GM23338 (cell line): Measurements from ENCODE around the gene MAST2. TPM values are rescaled to one million over a fixed set of nuclear protein-coding genes. Genes with fewer than 3 reads are reported as not detected.

ENCODE experiments used
- ATAC-seq: fragments of 200-7000 bp; cut with Tn5 transposase; 3 replicates; pipeline ENCODE4 v1.9.1; 2020
- DNase-seq: peaks from one replicate; pipeline ENCODE4 v3.0.0-alpha.2; 2015; ENCODE audit warnings: low spot score
- H2AFZ ChIP-seq: fragments of 200-600 bp; sonication (generic); 2 replicates; pipeline ENCODE4 v1.8.0; 2016; ENCODE audit warnings: antibody characterized with exemption, mild to moderate bottlenecking, moderate library complexity
- H3F3A ChIP-seq: fragments of 200-600 bp; sonication (generic); replicated peaks from 2 replicates; pipeline ENCODE4 v1.8.0; 2017; ENCODE audit warnings: antibody characterized with exemption, mixed run types, low read depth
- H3K27ac ChIP-seq: fragments of 200-600 bp; sonication (generic); 2 replicates; pipeline ENCODE4 v1.6.1; 2016; ENCODE audit warnings: low read depth
- H3K27me3 ChIP-seq: fragments of 200-600 bp; sonication (generic); 2 replicates; pipeline ENCODE4 v1.8.0; 2016; ENCODE audit warnings: mild to moderate bottlenecking, mixed run types, moderate library complexity; ENCODE audit not compliant: insufficient read depth
- H3K36me3 ChIP-seq: fragments of 200-600 bp; sonication (generic); 2 replicates; pipeline ENCODE4 v1.8.0; 2016; ENCODE audit warnings: mild to moderate bottlenecking; ENCODE audit not compliant: insufficient read depth
- H3K4me1 ChIP-seq: fragments of 200-600 bp; sonication (generic); 2 replicates; pipeline ENCODE4 v1.8.0; 2016; ENCODE audit warnings: mild to moderate bottlenecking, moderate library complexity; ENCODE audit not compliant: insufficient read depth
- H3K4me2 ChIP-seq: fragments of 200-600 bp; sonication (generic); 2 replicates; pipeline ENCODE4 v1.7.1; 2017; ENCODE audit warnings: mixed run types
- H3K4me3 ChIP-seq: fragments of 200-600 bp; sonication (generic); 2 replicates; pipeline ENCODE4 v1.6.1; 2016; ENCODE audit warnings: mixed run types
- H3K79me2 ChIP-seq: fragments of 200-600 bp; sonication (generic); replicated peaks from 2 replicates; pipeline ENCODE4 v1.8.0; 2017; ENCODE audit warnings: mild to moderate bottlenecking; ENCODE audit not compliant: insufficient read depth
- H3K9me2 ChIP-seq: fragments of 200-600 bp; sonication (generic); 2 replicates; pipeline ENCODE4 v1.8.0; 2017; ENCODE audit not compliant: insufficient read depth
- H4K20me1 ChIP-seq: fragments of 200-600 bp; sonication (generic); replicated peaks from 2 replicates; pipeline ENCODE4 v1.8.0; 2017; ENCODE audit warnings: mild to moderate bottlenecking; ENCODE audit not compliant: insufficient read depth
- H3K27ac Mint-ChIP-seq: 2 replicates; pipeline ENCODE4 v1.8.0; 2020; ENCODE audit warnings: inconsistent platforms, mild to moderate bottlenecking, moderate library complexity, mixed read lengths
- H3K27me3 Mint-ChIP-seq: 3 replicates; pipeline ENCODE4 v1.8.0; 2022; ENCODE audit warnings: low read depth, mild to moderate bottlenecking, moderate library complexity, mixed read lengths, inconsistent platforms; ENCODE audit not compliant: insufficient read depth, poor library complexity
- H3K36me3 Mint-ChIP-seq: 3 replicates; pipeline ENCODE4 v1.8.0; 2021; ENCODE audit warnings: low read depth, mild to moderate bottlenecking, inconsistent platforms, moderate library complexity, mixed read lengths
- H3K4me1 Mint-ChIP-seq: 3 replicates; pipeline ENCODE4 v1.8.0; 2020; ENCODE audit warnings: mild to moderate bottlenecking, inconsistent platforms, mixed read lengths
- H3K4me3 Mint-ChIP-seq: 3 replicates; pipeline ENCODE4 v1.8.0; 2021; ENCODE audit warnings: moderate library complexity, mild to moderate bottlenecking, inconsistent platforms, mixed read lengths
- H3K9me3 Mint-ChIP-seq: 3 replicates; pipeline ENCODE4 v1.8.0; 2020; ENCODE audit warnings: moderate library complexity, mild to moderate bottlenecking, inconsistent platforms, mixed read lengths
- CREB1 ChIP-seq: fragments of 250-450 bp; sonication (Bioruptor Pico); IDR thresholded peaks from 2 replicates; pipeline ENCODE4 v1.5.0; 2020; ENCODE audit warnings: low read depth, mild to moderate bottlenecking, moderate library complexity
- EZH2 ChIP-seq: fragments of 200-600 bp; sonication (generic); IDR thresholded peaks from one replicate; pipeline ENCODE4 v1.8.0; 2017; ENCODE audit warnings: antibody characterized with exemption, mild to moderate bottlenecking, low read depth; ENCODE audit not compliant: unreplicated experiment
- JUNB ChIP-seq: IDR thresholded peaks from one replicate; pipeline ENCODE4 v1.6.1; 2016; ENCODE audit warnings: antibody characterized with exemption; ENCODE audit not compliant: unreplicated experiment
- NANOG ChIP-seq: IDR thresholded peaks from 2 replicates; pipeline ENCODE4 v1.6.1; 2016; ENCODE audit warnings: antibody characterized with exemption, borderline replicate concordance
- STAT1 ChIP-seq: IDR thresholded peaks from one replicate; pipeline ENCODE4 v1.6.1; 2016; ENCODE audit warnings: antibody characterized with exemption; ENCODE audit not compliant: unreplicated experiment
- ZNF114 ChIP-seq: fragments of 250-450 bp; sonication (Bioruptor Pico); IDR thresholded peaks from 2 replicates; pipeline ENCODE4 v1.5.0; 2020; ENCODE audit warnings: mild to moderate bottlenecking, moderate library complexity
- polyA plus RNA-seq: library from polyadenylated mRNA; unstranded; fragments of >200 nt; fragmentation: Nextera tagmentation; extraction: Ambion mirVana; gene quantifications from 2 replicates; pipeline ENCODE4 v1.2.1, GENCODE V29; 2016
- total RNA-seq: library from RNA; depleted of rRNA; stranded (reverse); fragments of >200 nt; shearing (Covaris generic); gene quantifications from 2 replicates; pipeline ENCODE4 v1.2.3, GENCODE V29; 2014
- TF ChIP-seq, protein P1 (sequence below), 2 experiments: fragments of 200-600 bp in 1 of 2; sonication (generic) in 1 of 2; conservative IDR thresholded peaks; 2 replicates each; pipeline versions ENCODE4 v1.5.1 to v1.6.1; 2016 to 2017; ENCODE audit warnings: antibody characterized with exemption in 2 of 2, low read depth in 2 of 2, mild to moderate bottlenecking in 2 of 2, moderate library complexity in 1 of 2
- TF ChIP-seq, protein P2 (sequence below): IDR thresholded peaks from 2 replicates; pipeline ENCODE4 v1.6.1; 2016; ENCODE audit warnings: antibody characterized with exemption
- TF ChIP-seq, protein P3 (sequence below): IDR thresholded peaks from one replicate; pipeline ENCODE4 v1.6.1; 2018; ENCODE audit warnings: antibody characterized with exemption; ENCODE audit not compliant: unreplicated experiment
- TF ChIP-seq, protein P4 (sequence below): fragments of 250-450 bp; sonication (Bioruptor Pico); IDR thresholded peaks from 2 replicates; pipeline ENCODE4 v1.5.0; 2020; ENCODE audit warnings: mild to moderate bottlenecking, moderate library complexity

The MAST2 gene
- total and polyA plus RNA-seq, 2 experiments from 2014 or later: 11.5 to 57.7 TPM

- TF ChIP-seq, protein P1, sequence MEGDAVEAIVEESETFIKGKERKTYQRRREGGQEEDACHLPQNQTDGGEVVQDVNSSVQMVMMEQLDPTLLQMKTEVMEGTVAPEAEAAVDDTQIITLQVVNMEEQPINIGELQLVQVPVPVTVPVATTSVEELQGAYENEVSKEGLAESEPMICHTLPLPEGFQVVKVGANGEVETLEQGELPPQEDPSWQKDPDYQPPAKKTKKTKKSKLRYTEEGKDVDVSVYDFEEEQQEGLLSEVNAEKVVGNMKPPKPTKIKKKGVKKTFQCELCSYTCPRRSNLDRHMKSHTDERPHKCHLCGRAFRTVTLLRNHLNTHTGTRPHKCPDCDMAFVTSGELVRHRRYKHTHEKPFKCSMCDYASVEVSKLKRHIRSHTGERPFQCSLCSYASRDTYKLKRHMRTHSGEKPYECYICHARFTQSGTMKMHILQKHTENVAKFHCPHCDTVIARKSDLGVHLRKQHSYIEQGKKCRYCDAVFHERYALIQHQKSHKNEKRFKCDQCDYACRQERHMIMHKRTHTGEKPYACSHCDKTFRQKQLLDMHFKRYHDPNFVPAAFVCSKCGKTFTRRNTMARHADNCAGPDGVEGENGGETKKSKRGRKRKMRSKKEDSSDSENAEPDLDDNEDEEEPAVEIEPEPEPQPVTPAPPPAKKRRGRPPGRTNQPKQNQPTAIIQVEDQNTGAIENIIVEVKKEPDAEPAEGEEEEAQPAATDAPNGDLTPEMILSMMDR (conservative IDR thresholded peaks at IDR 0.05; ENCODE audit: low read depth in 2 of 2): no peak
- no peak for TF ChIP-seq JUNB
- TF ChIP-seq EZH2: no peak
These were observed 23.8 kb downstream of the MAST2 start (continued) for GRCh38 chr1:45827256-45827655.

DNA sequence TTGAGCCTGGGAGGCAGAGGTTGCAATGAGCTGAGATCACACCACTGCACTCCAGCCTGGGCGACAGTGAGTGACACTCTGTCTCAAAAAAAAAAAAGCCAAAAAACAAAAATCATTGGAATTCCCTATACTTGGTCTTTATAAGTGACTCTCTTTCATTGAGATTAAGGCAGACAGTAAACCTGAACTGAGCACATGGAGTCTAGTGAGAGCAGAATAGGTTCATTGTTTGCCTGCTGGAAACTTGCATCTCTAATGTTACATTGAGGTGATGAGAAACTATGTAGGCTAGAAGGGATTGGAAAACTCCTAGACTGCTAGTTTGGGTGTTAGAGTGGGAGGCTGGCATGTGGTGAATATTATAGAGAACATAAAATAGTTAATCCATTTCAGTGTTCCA, 25.4 kb downstream of the MAST2 start:
- Histone ChIP-seq H4K20me1 (0 out of 2 replicates have a peak, but pooled peaks cover 4% of the 10 kb centered on the region), H3K4me2 (no peak overlapping the region), H3F3A (no peaks in the 10 kb centered on the region), H3K27ac (no peak overlapping the region), H3K27me3 (no peaks in the 10 kb centered on the region), H3K79me2 (peaks cover 7% of the 10 kb centered on the region), H3K9me2 (no peaks in the 10 kb centered on the region), H3K4me3 (no peak overlapping the region), H2AFZ (no peak overlapping the region), H3K36me3 (no peaks in the 10 kb centered on the region), H3K4me1 (no peaks in the 10 kb centered on the region)
- no peak overlapping the region for H3K27ac Mint-ChIP-seq
- H3K4me3 Mint-ChIP-seq: no peak overlapping the region
- peaks cover 48% of the 10 kb centered on the region for H3K36me3 Mint-ChIP-seq
- H3K4me1 Mint-ChIP-seq: no peaks in the 10 kb centered on the region
- H3K9me3 Mint-ChIP-seq: no peaks in the 10 kb centered on the region
- no peak for DNase-seq
- no peaks in the 10 kb centered on the region for H3K27me3 Mint-ChIP-seq
- ATAC-seq: no peak
- TF ChIP-seq JUNB: no peak
- TF ChIP-seq ZNF114: no peak
- TF ChIP-seq, protein P2, sequence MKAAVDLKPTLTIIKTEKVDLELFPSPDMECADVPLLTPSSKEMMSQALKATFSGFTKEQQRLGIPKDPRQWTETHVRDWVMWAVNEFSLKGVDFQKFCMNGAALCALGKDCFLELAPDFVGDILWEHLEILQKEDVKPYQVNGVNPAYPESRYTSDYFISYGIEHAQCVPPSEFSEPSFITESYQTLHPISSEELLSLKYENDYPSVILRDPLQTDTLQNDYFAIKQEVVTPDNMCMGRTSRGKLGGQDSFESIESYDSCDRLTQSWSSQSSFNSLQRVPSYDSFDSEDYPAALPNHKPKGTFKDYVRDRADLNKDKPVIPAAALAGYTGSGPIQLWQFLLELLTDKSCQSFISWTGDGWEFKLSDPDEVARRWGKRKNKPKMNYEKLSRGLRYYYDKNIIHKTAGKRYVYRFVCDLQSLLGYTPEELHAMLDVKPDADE: no peak
- TF ChIP-seq EZH2: no peak
- TF ChIP-seq, protein P3, sequence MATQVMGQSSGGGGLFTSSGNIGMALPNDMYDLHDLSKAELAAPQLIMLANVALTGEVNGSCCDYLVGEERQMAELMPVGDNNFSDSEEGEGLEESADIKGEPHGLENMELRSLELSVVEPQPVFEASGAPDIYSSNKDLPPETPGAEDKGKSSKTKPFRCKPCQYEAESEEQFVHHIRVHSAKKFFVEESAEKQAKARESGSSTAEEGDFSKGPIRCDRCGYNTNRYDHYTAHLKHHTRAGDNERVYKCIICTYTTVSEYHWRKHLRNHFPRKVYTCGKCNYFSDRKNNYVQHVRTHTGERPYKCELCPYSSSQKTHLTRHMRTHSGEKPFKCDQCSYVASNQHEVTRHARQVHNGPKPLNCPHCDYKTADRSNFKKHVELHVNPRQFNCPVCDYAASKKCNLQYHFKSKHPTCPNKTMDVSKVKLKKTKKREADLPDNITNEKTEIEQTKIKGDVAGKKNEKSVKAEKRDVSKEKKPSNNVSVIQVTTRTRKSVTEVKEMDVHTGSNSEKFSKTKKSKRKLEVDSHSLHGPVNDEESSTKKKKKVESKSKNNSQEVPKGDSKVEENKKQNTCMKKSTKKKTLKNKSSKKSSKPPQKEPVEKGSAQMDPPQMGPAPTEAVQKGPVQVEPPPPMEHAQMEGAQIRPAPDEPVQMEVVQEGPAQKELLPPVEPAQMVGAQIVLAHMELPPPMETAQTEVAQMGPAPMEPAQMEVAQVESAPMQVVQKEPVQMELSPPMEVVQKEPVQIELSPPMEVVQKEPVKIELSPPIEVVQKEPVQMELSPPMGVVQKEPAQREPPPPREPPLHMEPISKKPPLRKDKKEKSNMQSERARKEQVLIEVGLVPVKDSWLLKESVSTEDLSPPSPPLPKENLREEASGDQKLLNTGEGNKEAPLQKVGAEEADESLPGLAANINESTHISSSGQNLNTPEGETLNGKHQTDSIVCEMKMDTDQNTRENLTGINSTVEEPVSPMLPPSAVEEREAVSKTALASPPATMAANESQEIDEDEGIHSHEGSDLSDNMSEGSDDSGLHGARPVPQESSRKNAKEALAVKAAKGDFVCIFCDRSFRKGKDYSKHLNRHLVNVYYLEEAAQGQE: no peak
- TF ChIP-seq, protein P1 (conservative IDR thresholded peaks at IDR 0.05; ENCODE audit: low read depth in 2 of 2): no peak
- no peak for TF ChIP-seq STAT1
- TF ChIP-seq, protein P4, sequence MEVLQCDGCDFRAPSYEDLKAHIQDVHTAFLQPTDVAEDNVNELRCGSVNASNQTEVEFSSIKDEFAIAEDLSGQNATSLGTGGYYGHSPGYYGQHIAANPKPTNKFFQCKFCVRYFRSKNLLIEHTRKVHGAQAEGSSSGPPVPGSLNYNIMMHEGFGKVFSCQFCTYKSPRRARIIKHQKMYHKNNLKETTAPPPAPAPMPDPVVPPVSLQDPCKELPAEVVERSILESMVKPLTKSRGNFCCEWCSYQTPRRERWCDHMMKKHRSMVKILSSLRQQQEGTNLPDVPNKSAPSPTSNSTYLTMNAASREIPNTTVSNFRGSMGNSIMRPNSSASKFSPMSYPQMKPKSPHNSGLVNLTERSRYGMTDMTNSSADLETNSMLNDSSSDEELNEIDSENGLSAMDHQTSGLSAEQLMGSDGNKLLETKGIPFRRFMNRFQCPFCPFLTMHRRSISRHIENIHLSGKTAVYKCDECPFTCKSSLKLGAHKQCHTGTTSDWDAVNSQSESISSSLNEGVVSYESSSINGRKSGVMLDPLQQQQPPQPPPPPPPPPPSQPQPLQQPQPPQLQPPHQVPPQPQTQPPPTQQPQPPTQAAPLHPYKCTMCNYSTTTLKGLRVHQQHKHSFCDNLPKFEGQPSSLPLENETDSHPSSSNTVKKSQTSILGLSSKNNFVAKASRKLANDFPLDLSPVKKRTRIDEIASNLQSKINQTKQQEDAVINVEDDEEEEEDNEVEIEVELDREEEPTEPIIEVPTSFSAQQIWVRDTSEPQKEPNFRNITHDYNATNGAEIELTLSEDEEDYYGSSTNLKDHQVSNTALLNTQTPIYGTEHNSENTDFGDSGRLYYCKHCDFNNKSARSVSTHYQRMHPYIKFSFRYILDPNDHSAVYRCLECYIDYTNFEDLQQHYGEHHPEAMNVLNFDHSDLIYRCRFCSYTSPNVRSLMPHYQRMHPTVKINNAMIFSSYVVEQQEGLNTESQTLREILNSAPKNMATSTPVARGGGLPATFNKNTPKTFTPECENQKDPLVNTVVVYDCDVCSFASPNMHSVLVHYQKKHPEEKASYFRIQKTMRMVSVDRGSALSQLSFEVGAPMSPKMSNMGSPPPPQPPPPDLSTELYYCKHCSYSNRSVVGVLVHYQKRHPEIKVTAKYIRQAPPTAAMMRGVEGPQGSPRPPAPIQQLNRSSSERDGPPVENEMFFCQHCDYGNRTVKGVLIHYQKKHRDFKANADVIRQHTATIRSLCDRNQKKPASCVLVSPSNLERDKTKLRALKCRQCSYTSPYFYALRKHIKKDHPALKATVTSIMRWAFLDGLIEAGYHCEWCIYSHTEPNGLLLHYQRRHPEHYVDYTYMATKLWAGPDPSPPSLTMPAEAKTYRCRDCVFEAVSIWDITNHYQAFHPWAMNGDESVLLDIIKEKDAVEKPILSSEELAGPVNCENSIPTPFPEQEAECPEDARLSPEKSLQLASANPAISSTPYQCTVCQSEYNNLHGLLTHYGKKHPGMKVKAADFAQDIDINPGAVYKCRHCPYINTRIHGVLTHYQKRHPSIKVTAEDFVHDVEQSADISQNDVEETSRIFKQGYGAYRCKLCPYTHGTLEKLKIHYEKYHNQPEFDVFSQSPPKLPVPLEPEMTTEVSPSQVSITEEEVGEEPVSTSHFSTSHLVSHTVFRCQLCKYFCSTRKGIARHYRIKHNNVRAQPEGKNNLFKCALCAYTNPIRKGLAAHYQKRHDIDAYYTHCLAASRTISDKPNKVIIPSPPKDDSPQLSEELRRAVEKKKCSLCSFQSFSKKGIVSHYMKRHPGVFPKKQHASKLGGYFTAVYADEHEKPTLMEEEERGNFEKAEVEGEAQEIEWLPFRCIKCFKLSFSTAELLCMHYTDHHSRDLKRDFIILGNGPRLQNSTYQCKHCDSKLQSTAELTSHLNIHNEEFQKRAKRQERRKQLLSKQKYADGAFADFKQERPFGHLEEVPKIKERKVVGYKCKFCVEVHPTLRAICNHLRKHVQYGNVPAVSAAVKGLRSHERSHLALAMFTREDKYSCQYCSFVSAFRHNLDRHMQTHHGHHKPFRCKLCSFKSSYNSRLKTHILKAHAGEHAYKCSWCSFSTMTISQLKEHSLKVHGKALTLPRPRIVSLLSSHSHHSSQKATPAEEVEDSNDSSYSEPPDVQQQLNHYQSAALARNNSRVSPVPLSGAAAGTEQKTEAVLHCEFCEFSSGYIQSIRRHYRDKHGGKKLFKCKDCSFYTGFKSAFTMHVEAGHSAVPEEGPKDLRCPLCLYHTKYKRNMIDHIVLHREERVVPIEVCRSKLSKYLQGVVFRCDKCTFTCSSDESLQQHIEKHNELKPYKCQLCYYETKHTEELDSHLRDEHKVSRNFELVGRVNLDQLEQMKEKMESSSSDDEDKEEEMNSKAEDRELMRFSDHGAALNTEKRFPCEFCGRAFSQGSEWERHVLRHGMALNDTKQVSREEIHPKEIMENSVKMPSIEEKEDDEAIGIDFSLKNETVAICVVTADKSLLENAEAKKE (CRISPR knock-in tag): no peak
- TF ChIP-seq NANOG: no peak
- TF ChIP-seq CREB1 (CRISPR knock-in tag): no peak
